Measurements from ENCODE around the gene PACRG. TPM values are rescaled to one million over a fixed set of nuclear protein-coding genes. Genes with fewer than 3 reads are reported as not detected.
A peak's percentile ranks its signal among the peaks of the same experiment; 100 is the strongest.

Gene PACRG
- total and polyA plus RNA-seq, 2 of the 8 experiments (the other 6 are each of a cell fraction or from before 2014, with no cell fraction given): 0.44 to 0.54 TPM

DNA sequence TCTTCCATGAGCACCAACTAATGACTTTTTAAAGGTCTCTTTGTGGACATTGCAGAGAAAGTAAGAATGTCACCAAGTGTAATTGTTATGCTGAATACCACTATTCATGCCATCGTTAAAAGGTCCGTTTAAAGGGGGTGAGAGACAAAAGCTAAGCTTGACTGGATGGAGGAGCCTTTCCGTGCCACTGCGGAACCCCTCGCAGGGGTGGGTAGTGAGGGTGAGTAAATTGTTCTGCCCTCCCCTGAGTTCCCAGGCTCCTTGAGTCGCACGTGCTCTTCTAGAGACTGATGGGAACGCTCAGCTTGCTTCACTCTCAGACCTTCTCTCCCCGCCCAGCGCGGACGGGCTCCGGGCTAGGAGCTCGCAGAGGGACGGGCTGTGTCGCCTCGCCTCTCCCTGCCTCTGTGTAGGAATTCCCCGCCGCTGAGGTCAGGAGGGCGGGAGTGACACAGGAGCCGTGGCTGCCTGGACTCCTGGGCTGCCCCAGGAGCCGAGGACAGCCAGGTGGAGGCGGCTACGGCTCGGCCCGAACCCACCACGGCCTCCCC lies 371.9 kb downstream of the PACRG start (continued):
- TF ChIP-seq, protein P1, sequence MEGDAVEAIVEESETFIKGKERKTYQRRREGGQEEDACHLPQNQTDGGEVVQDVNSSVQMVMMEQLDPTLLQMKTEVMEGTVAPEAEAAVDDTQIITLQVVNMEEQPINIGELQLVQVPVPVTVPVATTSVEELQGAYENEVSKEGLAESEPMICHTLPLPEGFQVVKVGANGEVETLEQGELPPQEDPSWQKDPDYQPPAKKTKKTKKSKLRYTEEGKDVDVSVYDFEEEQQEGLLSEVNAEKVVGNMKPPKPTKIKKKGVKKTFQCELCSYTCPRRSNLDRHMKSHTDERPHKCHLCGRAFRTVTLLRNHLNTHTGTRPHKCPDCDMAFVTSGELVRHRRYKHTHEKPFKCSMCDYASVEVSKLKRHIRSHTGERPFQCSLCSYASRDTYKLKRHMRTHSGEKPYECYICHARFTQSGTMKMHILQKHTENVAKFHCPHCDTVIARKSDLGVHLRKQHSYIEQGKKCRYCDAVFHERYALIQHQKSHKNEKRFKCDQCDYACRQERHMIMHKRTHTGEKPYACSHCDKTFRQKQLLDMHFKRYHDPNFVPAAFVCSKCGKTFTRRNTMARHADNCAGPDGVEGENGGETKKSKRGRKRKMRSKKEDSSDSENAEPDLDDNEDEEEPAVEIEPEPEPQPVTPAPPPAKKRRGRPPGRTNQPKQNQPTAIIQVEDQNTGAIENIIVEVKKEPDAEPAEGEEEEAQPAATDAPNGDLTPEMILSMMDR (IDR thresholded peaks at IDR 0.05; ENCODE audit: control extremely low read depth in 1 of 3, insufficient read depth in 1 of 3, low read depth in 1 of 3, low read length in 3 of 3): no peak
- 0 out of 2 replicates have a peak, but pooled peaks have one; percentile 29 for TF ChIP-seq TCF12 (IDR thresholded peaks at IDR 0.05; ENCODE audit: low read depth, low read length)
- TF ChIP-seq RAD21 (IDR thresholded peaks at IDR 0.05 in 1 of 2, conservative IDR thresholded peaks at IDR 0.05 in 1 of 2; ENCODE audit: low read depth in 2 of 2, low read length in 2 of 2): 0 out of 4 replicates have a peak, but pooled peaks of 1 of the 2 experiments have one; percentile 10
- TF ChIP-seq CTBP2 (IDR thresholded peaks at IDR 0.05; ENCODE audit: borderline replicate concordance, insufficient read depth, insufficient read length, low read length): peak; percentile 62
- TF ChIP-seq RBBP5 (IDR thresholded peaks at IDR 0.05; ENCODE audit: borderline replicate concordance, low read depth, low read length): peak; percentile 57; the same call in 1 of the 2 replicates
- peak; percentile 91 for TF ChIP-seq CHD7 (IDR thresholded peaks at IDR 0.05; ENCODE audit: insufficient replicate concordance, low read length)
- no peak for TF ChIP-seq BACH1 (IDR thresholded peaks at IDR 0.05; ENCODE audit: low read length)
